Stimulated activated CD8-positive, alpha-beta memory T cell treated with anti-CD3 and anti-CD28 coated beads, Interleukin-2, amount 100 ng/mL, for 48 hours (primary cell): ENCODE data around the gene PDHA1.

ENCODE experiments used
- DNase-seq, 2 donors: peaks; one replicate each; pipeline ENCODE4 v3.0.0-alpha.2; 2020; ENCODE audit warnings: low read depth in 2 of 2

Gene PDHA1

DNA sequence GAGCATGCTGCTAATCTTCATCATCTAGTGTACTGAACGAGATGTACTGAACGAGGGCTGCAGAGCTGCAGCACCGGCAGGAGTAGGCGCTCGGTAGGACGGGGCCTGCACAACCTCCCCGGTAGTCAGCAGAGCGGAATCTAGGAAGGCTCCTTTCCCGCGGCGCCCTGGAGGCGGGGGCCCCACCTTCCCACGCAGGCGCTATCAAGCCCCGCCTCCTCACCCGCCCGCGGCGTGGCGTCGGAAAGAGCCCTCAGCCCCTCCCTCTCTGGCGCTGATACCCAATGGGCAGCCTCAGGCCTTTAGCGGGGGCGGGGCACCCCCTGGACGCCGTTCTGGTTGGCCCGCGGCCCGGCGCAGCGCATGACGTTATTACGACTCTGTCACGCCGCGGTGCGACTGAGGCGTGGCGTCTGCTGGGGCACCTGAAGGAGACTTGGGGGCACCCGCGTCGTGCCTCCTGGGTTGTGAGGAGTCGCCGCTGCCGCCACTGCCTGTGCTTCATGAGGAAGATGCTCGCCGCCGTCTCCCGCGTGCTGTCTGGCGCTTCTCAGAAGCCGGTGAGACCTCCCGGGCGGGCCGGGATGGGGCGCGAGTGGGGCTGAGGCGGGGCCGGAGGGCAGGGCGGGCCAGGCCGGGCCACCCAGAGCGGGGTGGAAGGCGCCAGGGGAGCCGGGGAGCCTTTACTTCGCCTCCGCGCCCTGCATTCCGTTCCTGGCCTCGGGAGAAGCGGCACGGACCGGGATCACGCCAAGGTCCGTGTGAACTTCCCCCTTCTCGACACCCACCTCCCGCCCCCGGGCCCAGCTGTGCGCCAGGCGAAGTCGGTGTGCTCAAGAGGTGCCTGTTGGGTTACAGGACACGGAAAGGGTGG is at the start of gene PDHA1:
Gene PDHA1 (plus strand): TSS at position 393 of the 874 bp plus-strand sequence. CDS start 111 bp downstream, at position 504.
- peak; percentile 84 to 87 for DNase-seq

GRCh38 chrX:19303256-19303880 is 40.4 kb upstream of the PDHA1 start:
- no peak for DNase-seq

- no peak for DNase-seq
Observed at GRCh38 chrX:19326567-19326966, 17.2 kb upstream of the PDHA1 start.

DNA sequence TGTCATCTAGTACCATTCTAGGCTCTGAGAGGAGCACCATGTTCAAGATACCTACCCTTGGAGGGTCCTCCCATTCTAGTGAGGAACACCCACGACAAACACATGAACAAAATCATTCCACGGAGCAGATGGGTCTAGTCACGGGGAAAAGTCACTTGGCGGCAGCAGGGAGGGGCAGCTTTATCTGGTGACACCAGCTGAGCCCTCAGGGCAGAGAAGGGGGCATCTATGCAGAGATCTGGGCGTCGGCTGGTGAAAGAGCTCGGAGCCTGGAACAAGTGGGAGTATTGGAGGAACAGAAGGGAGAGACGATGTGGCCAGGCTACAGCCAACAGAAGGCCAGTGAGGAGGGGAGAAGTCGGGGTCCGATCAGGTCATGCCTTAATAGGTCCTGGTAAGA is 11.9 kb upstream of the PDHA1 start:
- no peak for DNase-seq

DNA sequence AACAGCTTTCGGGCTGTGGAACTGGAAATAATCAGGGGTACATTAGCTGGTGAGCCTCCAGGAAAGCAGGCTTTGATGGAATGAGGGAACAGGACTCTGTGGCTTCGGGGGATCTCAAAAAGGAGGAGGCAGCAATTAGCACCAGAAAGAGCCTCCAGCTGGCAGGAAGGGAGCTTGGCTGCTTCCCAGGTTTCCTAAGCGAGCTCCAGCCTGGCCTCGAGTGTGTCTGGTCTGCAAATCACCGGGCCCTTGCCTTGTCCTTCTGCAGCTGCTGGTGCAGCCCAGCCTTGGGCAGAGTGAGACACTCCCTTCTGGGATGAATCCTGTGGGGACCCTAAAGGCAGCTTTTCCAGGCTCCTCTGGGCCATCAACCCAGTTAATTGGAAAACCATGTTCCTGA is 10.7 kb upstream of the PDHA1 start:
- no peak for DNase-seq

DNA sequence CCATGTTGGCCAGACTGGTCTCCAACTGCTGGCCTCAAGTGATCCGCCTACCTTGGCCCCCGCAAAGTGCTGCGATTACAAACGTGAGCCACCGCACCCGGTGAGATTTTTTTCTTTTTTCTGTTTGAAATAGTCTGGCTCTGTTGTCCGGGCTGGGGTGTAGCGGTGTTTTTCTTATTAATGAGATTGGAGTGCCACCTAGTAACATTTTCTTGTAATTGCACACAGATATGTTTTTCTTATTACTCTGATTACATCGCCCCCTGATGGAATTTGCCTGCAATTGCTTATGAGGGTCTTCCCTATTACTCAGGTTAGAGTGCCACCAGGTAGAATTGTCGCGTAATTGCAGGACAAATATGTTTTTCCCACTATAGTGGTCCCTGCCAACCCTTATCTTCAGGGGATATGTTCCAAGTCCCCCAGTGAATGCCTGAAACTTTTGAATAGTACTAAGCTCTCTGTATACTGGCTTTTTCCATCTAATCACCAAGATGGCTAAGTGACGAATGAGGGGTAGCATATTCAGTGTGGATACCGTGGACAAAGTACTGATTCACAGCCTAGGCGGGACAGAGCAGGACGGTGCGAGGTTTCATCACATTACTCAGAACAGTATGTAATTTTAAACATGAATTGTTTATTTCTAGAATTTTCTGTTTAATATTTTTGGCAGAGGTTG is 8.6 kb upstream of the PDHA1 start:
- no peak for DNase-seq

DNA sequence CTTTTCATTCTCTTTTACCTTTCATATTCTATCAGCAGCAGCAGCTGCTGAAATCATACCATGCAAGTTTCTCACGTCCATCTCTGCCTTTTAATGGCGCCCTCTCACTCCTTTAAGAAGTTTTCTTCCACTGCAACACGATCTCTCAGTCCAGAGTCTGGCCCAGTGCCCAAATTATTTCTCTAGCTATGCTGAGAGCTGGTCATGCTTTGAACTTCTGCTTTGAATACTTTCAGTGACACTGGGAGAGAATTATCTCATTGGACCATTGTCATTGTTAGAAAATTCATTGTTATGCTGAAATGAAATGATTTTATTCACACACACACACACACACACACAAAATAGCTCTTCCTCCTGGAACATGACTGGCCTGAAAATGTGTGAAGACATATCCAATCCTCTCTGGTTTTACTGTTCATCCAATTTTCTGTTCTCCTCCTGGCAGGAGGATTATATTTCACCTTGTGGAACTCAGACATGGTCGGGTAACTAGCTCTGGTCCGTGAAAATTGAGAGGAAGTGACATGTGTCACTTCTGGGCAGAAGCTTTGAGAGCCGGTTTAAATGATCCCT is 1.3 kb upstream of the PDHA1 start:
- DNase-seq, result no peak

- DNase-seq, result no peak
Observed at GRCh38 chrX:19343085-19343534, 617 bp upstream of the PDHA1 start.

- no peak for DNase-seq
Observed at GRCh38 chrX:19344661-19345060, 934 bp downstream of the PDHA1 start.

DNA sequence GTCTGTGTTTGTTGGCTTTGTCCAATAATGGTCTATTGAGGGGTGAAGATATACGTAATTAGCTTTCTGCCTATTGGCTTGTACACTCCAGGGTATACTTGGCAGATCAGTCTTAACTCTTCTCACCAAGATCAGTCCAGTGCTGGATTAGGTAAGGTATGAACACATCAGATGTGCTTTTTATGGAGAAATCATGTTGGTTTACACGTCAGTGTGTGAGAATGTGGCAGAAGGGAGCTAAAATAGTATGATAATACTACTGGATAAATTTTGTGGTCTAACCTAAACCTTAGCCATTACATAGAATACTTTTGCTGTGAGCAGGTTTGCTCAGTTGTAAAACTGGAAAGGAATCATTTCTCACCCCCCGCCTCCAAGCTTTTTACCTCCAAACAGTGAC is 4.2 kb downstream of the PDHA1 start:
- DNase-seq, result no peak

DNA sequence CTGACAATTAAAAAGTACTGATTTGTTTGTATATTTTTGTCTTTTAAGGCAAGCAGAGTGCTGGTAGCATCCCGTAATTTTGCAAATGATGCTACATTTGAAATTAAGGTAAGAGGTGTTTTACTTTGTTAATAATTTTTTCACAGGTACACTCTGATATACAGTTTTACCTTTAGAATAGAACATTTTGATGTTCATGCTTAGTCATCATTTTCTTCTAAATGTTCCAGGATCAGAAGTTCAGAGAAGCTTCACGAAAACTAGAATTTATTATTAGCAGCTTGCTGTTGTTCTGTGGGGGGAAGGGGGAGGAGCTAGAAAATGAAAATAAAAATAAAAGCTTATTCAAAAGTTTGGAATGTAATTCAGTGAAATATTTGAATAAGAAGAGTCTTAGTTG is 5.5 kb downstream of the PDHA1 start:
- no peak for DNase-seq

DNA sequence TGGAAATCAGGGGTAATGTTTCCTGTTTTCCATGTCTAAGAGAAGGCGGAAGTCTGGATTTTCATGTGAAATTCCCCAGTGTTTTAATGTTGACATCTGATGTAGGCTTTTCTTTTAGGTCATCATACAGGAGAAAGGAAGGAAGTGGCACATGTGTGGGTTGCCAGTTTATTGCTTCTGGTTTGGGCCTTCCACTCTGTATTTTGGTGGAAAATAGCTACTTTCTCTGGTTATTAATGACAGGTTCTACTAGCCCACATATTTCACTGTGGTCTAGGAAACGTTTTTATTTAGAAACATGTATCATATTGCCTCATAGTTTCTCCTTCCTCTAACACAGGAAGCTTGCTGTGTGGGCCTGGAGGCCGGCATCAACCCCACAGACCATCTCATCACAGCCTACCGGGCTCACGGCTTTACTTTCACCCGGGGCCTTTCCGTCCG is 7.2 kb downstream of the PDHA1 start:
- DNase-seq, result no peak

DNA sequence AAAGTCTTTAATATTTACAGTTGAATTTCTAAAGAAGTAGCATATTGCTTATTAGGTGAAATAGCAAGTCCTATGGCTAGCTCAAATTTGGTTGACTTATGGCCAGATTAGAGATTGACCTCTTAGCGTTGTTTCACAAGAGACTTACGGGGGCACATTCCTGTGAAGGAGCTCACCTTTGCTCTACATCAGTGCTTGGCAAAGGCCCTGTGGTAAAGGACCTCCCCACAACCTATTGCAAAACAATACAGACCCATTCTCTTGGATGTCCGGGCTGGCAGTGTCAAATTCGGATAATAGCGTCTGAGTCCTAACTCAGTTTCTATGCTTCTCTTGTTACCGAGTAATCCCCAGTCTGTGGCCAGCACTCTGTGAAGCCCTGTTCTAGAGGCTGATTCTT is 10.9 kb downstream of the PDHA1 start:
- no peak for DNase-seq

GRCh38 chrX:19358521-19358920 is 14.8 kb downstream of the PDHA1 start:
- no peak for DNase-seq

DNA sequence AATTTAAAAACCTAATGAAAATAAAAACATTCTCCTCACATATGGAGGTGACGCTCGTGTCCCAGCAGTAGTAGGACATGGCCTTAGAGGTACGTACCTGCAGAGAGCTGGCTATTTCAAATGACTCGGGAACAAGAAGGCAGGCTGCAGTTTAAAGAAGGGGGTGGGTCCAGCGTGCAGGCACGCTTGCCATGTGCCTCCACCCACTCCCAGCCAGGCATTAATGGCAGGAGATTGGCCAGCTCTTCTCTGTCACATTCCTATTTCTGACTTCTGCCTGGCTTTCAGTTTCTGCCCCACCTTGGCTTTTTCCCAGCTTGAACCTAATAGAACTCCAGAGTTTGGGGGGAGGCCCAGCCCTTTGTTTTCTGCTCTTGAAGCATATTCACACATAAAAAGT is 17.2 kb downstream of the PDHA1 start:
- no peak for DNase-seq

DNA sequence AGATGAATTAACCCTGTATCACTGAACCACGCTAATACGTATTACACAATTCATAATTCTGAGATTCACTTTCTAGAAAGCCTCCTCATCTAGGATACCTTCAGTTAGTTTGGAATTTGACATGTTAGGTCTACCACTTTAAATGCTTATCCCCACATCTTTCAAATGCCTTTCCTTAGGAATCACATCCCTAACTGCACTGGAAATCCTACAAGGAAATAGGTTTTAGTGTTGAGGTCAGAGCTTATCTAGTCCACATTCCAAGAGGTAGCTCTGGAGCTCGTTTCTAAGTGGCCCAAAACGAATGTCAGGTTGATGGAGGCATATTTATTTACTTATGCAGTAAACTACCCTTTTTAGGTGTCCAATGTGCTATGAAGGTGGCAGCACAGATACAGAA is 18.0 kb downstream of the PDHA1 start:
- DNase-seq, result no peak

GRCh38 chrX:19368576-19368975 is 24.8 kb downstream of the PDHA1 start:
- DNase-seq, result no peak

- DNase-seq, result no peak
Observed at GRCh38 chrX:19370061-19370460, 26.3 kb downstream of the PDHA1 start.

DNA sequence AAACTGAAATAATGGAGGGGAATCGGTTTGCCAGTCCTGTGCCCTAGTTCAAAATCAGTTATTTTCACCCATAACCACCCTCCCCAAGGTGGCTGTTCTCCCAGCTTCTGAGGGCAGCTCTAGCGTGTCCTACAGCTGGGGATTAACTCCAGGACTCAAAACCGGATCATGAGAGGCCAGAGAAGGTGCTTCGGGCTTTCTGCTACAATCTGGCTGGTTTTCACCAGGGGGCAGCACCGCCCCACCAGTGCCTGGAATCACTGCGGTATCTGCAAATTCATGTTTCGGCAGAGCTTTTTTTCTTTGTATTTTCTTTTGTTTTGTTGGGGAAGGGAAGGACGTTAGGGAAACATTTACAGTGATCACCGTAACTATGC is 28.4 kb downstream of the PDHA1 start:
- peak; percentile 39 to 44 for DNase-seq

- no peak for DNase-seq
Observed at GRCh38 chrX:19372547-19373331, 29.0 kb downstream of the PDHA1 start.

- no peak for DNase-seq
Observed at GRCh38 chrX:19373351-19373891, 29.7 kb downstream of the PDHA1 start.
